Central memory CD8-positive, alpha-beta T cell (primary cell): ENCODE measurements around the gene LRFN2.

Experiments used
- ATAC-seq: fragments of 150-1000 bp; cut with Tn5 transposase; replicated peaks from 2 replicates; pipeline ENCODE4 v1.10.0; 2022; ENCODE audit warnings: mild to moderate bottlenecking, moderate FRiP score, moderate number of reproducible peaks; ENCODE audit not compliant: poor library complexity, severe bottlenecking; ENCODE audit errors: extremely low read depth
- DNase-seq, 2 donors: peaks; one replicate each; pipeline ENCODE4 v3.0.0; 2021; ENCODE audit warnings: low spot score in 2 of 2
- H3K27ac Mint-ChIP-seq: one replicate; pipeline ENCODE4 v1.8.0; 2022; ENCODE audit warnings: low read depth, mild to moderate bottlenecking, moderate library complexity, mixed read lengths
- H3K27me3 Mint-ChIP-seq: one replicate; pipeline ENCODE4 v1.8.0; 2022; ENCODE audit warnings: mixed read lengths
- H3K36me3 Mint-ChIP-seq: one replicate; pipeline ENCODE4 v1.8.0; 2022; ENCODE audit warnings: mild to moderate bottlenecking, moderate library complexity, mixed read lengths; ENCODE audit not compliant: insufficient read depth
- H3K4me1 Mint-ChIP-seq: one replicate; pipeline ENCODE4 v1.8.0; 2022; ENCODE audit warnings: mixed read lengths
- H3K4me3 Mint-ChIP-seq: one replicate; pipeline ENCODE4 v1.8.0; 2022; ENCODE audit warnings: mild to moderate bottlenecking, moderate library complexity, mixed read lengths
- H3K9me3 Mint-ChIP-seq: one replicate; pipeline ENCODE4 v1.8.0; 2022; ENCODE audit warnings: mixed read lengths

The LRFN2 gene

GRCh38 chr6:40555092-40555491, 32.1 kb downstream of the LRFN2 start:
- no peak for DNase-seq
- ATAC-seq, result no peak
- Mint-ChIP-seq H3K27me3 (no peaks in the 10 kb centered on the region), H3K9me3 (no peaks in the 10 kb centered on the region), H3K4me1 (no peaks in the 10 kb centered on the region), H3K36me3 (peaks cover 4% of the 10 kb centered on the region), H3K4me3 (no peak overlapping the region), H3K27ac (no peak overlapping the region)

- Mint-ChIP-seq H3K9me3 (no peaks in the 10 kb centered on the region), H3K4me3 (no peak overlapping the region), H3K36me3 (peaks cover 4% of the 10 kb centered on the region), H3K27me3 (no peaks in the 10 kb centered on the region), H3K27ac (peak overlapping the region; percentile 24), H3K4me1 (no peaks in the 10 kb centered on the region)
- ATAC-seq (no peak), DNase-seq (no peak)
Observed at GRCh38 chr6:40552941-40553340, 34.2 kb downstream of the LRFN2 start.

GRCh38 chr6:40551966-40552505, 35.1 kb downstream of the LRFN2 start:
- H3K4me3 Mint-ChIP-seq, result no peak overlapping the region
- peaks cover 4% of the 10 kb centered on the region for H3K36me3 Mint-ChIP-seq
- H3K27me3 Mint-ChIP-seq, result no peaks in the 10 kb centered on the region
- H3K27ac Mint-ChIP-seq, result no peak overlapping the region
- no peaks in the 10 kb centered on the region for H3K4me1 Mint-ChIP-seq
- ATAC-seq (no peak), DNase-seq (no peak)
- no peaks in the 10 kb centered on the region for H3K9me3 Mint-ChIP-seq

GRCh38 chr6:40550202-40551101, 36.7 kb downstream of the LRFN2 start:
- no peaks in the 10 kb centered on the region for H3K9me3 Mint-ChIP-seq
- H3K4me3 Mint-ChIP-seq, result no peak overlapping the region
- DNase-seq (no peak), ATAC-seq (no peak)
- H3K4me1 Mint-ChIP-seq, result no peaks in the 10 kb centered on the region
- H3K27ac Mint-ChIP-seq, result no peak overlapping the region
- H3K27me3 Mint-ChIP-seq, result no peaks in the 10 kb centered on the region
- H3K36me3 Mint-ChIP-seq, result peaks cover 1% of the 10 kb centered on the region

- ATAC-seq, result no peak
- no peaks in the 10 kb centered on the region for H3K9me3 Mint-ChIP-seq
- no peak overlapping the region for H3K27ac Mint-ChIP-seq
- no peaks in the 10 kb centered on the region for H3K36me3 Mint-ChIP-seq
- no peak for DNase-seq
- no peaks in the 10 kb centered on the region for H3K27me3 Mint-ChIP-seq
- no peaks in the 10 kb centered on the region for H3K4me1 Mint-ChIP-seq
- H3K4me3 Mint-ChIP-seq, result no peak overlapping the region
Observed at GRCh38 chr6:40545954-40546353, 41.2 kb downstream of the LRFN2 start.

- DNase-seq (no peak), ATAC-seq (no peak)
- Mint-ChIP-seq H3K36me3 (no peaks in the 10 kb centered on the region), H3K27ac (no peak overlapping the region), H3K27me3 (peaks cover 2% of the 10 kb centered on the region), H3K9me3 (no peaks in the 10 kb centered on the region), H3K4me1 (no peaks in the 10 kb centered on the region), H3K4me3 (no peak overlapping the region)
Observed at GRCh38 chr6:40543776-40544175, 43.4 kb downstream of the LRFN2 start.

- no peak overlapping the region for H3K27ac Mint-ChIP-seq
- ATAC-seq, result no peak
- DNase-seq, result no peak
- H3K27me3 Mint-ChIP-seq, result peaks cover 9% of the 10 kb centered on the region
- H3K4me3 Mint-ChIP-seq, result no peak overlapping the region
- no peaks in the 10 kb centered on the region for H3K4me1 Mint-ChIP-seq
- H3K36me3 Mint-ChIP-seq, result no peaks in the 10 kb centered on the region
- H3K9me3 Mint-ChIP-seq, result no peaks in the 10 kb centered on the region
Observed at GRCh38 chr6:40543146-40543545, 44.0 kb downstream of the LRFN2 start.

GRCh38 chr6:40542175-40542764, 44.9 kb downstream of the LRFN2 start:
- no peak overlapping the region for H3K4me3 Mint-ChIP-seq
- peaks cover 16% of the 10 kb centered on the region for H3K27me3 Mint-ChIP-seq
- H3K36me3 Mint-ChIP-seq, result no peaks in the 10 kb centered on the region
- no peak for DNase-seq
- no peaks in the 10 kb centered on the region for H3K4me1 Mint-ChIP-seq
- H3K9me3 Mint-ChIP-seq, result no peaks in the 10 kb centered on the region
- no peak for ATAC-seq
- H3K27ac Mint-ChIP-seq, result no peak overlapping the region

GRCh38 chr6:40541556-40542174, 45.5 kb downstream of the LRFN2 start:
- no peak overlapping the region for H3K4me3 Mint-ChIP-seq
- no peak overlapping the region for H3K27ac Mint-ChIP-seq
- no peak for ATAC-seq
- H3K9me3 Mint-ChIP-seq, result no peaks in the 10 kb centered on the region
- DNase-seq, result no peak
- H3K4me1 Mint-ChIP-seq, result no peaks in the 10 kb centered on the region
- H3K36me3 Mint-ChIP-seq, result no peaks in the 10 kb centered on the region
- peaks cover 16% of the 10 kb centered on the region for H3K27me3 Mint-ChIP-seq

GRCh38 chr6:40540790-40541189, 46.4 kb downstream of the LRFN2 start:
- Mint-ChIP-seq H3K36me3 (no peaks in the 10 kb centered on the region), H3K27me3 (peaks cover 16% of the 10 kb centered on the region)

GRCh38 chr6:40539853-40540252, 47.3 kb downstream of the LRFN2 start:
- no peak for ATAC-seq
- H3K27ac Mint-ChIP-seq, result no peak overlapping the region

More at GRCh38 chr6:40540790-40541189, 46.4 kb downstream of the LRFN2 start:
- Mint-ChIP-seq H3K27ac (no peak overlapping the region), H3K9me3 (no peaks in the 10 kb centered on the region), H3K4me1 (no peaks in the 10 kb centered on the region), H3K4me3 (no peak overlapping the region)
- ATAC-seq, result no peak
- DNase-seq, result no peak

GRCh38 chr6:40538556-40538955, 48.6 kb downstream of the LRFN2 start:
- no peaks in the 10 kb centered on the region for H3K36me3 Mint-ChIP-seq
- no peak for DNase-seq
- H3K4me1 Mint-ChIP-seq, result no peaks in the 10 kb centered on the region
- H3K9me3 Mint-ChIP-seq, result no peaks in the 10 kb centered on the region
- H3K27me3 Mint-ChIP-seq, result peaks cover 16% of the 10 kb centered on the region
- no peak for ATAC-seq
- no peak overlapping the region for H3K4me3 Mint-ChIP-seq
- no peak overlapping the region for H3K27ac Mint-ChIP-seq

More at GRCh38 chr6:40539853-40540252, 47.3 kb downstream of the LRFN2 start:
- Mint-ChIP-seq H3K4me1 (no peaks in the 10 kb centered on the region), H3K9me3 (no peaks in the 10 kb centered on the region), H3K36me3 (no peaks in the 10 kb centered on the region), H3K27me3 (peaks cover 16% of the 10 kb centered on the region), H3K4me3 (no peak overlapping the region)
- DNase-seq, result no peak
